HEK293 (cell line): ENCODE data around the gene PTBP2.

Experiments
- CTCF ChIA-PET: fragments of 350-600 bp; formaldehyde crosslinking; extraction: SDS; loops from one replicate; lab custom pipeline; 2021; ENCODE audit warnings: antibody characterized with exemption; lab: Yijun Ruan, JAX
- POLR2A ChIA-PET: fragments of 300-600 bp; formaldehyde crosslinking; extraction: SDS; loops from one replicate; lab custom pipeline; 2020; ENCODE audit warnings: antibody characterized with exemption, inconsistent platforms; lab: Yijun Ruan, JAX
- H3K27ac ChIP-seq: fragments of 200-500 bp; sonication (Bioruptor generic); 2 replicates; pipeline ENCODE4 v1.5.1; 2014; ENCODE audit warnings: low read depth, low read length, control low read depth, inconsistent platforms; ENCODE audit errors: extremely low read depth
- H3K36me3 ChIP-seq, 2 experiments: fragments of 200-500 bp in 1 of 2; sonication (Bioruptor generic) in 1 of 2; 1 replicate in 1 of 2; 2 replicates in 1 of 2; pipeline ENCODE4 v1.5.1; 2014 to 2017; ENCODE audit warnings: inconsistent platforms in 2 of 2, low read length in 2 of 2; ENCODE audit not compliant: control insufficient read depth in 2 of 2, insufficient read depth in 1 of 2
- H3K4me1 ChIP-seq: fragments of 200-500 bp; sonication (Bioruptor generic); 2 replicates; pipeline ENCODE4 v1.5.1; 2014; ENCODE audit warnings: mild to moderate bottlenecking, low read length, inconsistent platforms; ENCODE audit not compliant: control insufficient read depth, insufficient read depth
- H3K4me3 ChIP-seq: 2 replicates; pipeline ENCODE4 v1.5.1; 2011; ENCODE audit warnings: low read depth, mild to moderate bottlenecking, control low read depth, low read length, moderate library complexity
- H3K9me3 ChIP-seq: fragments of 200-500 bp; sonication (Bioruptor generic); 2 replicates; pipeline ENCODE4 v1.5.1; 2014; ENCODE audit warnings: low read depth, low read length, inconsistent platforms; ENCODE audit not compliant: control insufficient read depth, insufficient read depth
- MEIS1 ChIP-seq: sonication (generic); formaldehyde crosslinking; IDR thresholded peaks from 2 replicates; pipeline ENCODE4 v1.8.1; 2022; ENCODE audit warnings: missing genetic modification reagents, mild to moderate bottlenecking, borderline replicate concordance
- PRDM2 ChIP-seq: fragments of 450-650 bp; formaldehyde crosslinking; IDR thresholded peaks from 2 replicates; pipeline ENCODE4 v1.5.1; 2016; ENCODE audit warnings: missing biosample characterization, missing genetic modification characterization, borderline replicate concordance
- TCF7L2 ChIP-seq: IDR thresholded peaks from 2 replicates; pipeline ENCODE4 v1.6.1; 2011; ENCODE audit warnings: low read depth, mild to moderate bottlenecking, inconsistent platforms, low read length, moderate library complexity, borderline replicate concordance
- ZFP69B ChIP-seq: fragments of 450-650 bp; formaldehyde crosslinking; IDR thresholded peaks from 2 replicates; pipeline ENCODE4 v1.5.1; 2016; ENCODE audit warnings: missing biosample characterization, missing genetic modification characterization
- ZNF121 ChIP-seq: fragments of 450-650 bp; formaldehyde crosslinking; IDR thresholded peaks from 2 replicates; pipeline ENCODE4 v1.5.1; 2016; ENCODE audit warnings: missing biosample characterization, missing genetic modification characterization
- ZNF133 ChIP-seq: fragments of 450-650 bp; formaldehyde crosslinking; IDR thresholded peaks from 2 replicates; pipeline ENCODE4 v1.5.1; 2016; ENCODE audit warnings: missing biosample characterization, missing genetic modification characterization
- ZNF221 ChIP-seq: fragments of 450-650 bp; formaldehyde crosslinking; IDR thresholded peaks from 2 replicates; pipeline ENCODE4 v1.5.1; 2017; ENCODE audit warnings: missing biosample characterization, missing genetic modification characterization, borderline replicate concordance
- ZNF239 ChIP-seq: fragments of 450-650 bp; formaldehyde crosslinking; IDR thresholded peaks from 2 replicates; pipeline ENCODE4 v1.5.1; 2016; ENCODE audit warnings: missing biosample characterization, missing genetic modification characterization
- ZNF274 ChIP-seq, 2 experiments: fragments of 200-500 bp in 1 of 2; fragments of 450-650 bp in 1 of 2; sonication (Bioruptor generic) in 1 of 2; formaldehyde crosslinking in 1 of 2; IDR thresholded peaks; 2 replicates each; pipeline versions ENCODE4 v1.5.1 to v1.6.1; 2014 to 2016; ENCODE audit warnings: borderline replicate concordance in 1 of 2, inconsistent platforms in 1 of 2, low read length in 1 of 2, missing biosample characterization in 1 of 2, missing genetic modification characterization in 1 of 2
- ZNF341 ChIP-seq: fragments of 450-650 bp; formaldehyde crosslinking; IDR thresholded peaks from 2 replicates; pipeline ENCODE4; 2016; ENCODE audit warnings: low read depth, missing biosample characterization, missing genetic modification characterization
- ZNF449 ChIP-seq: fragments of 450-650 bp; formaldehyde crosslinking; IDR thresholded peaks from 2 replicates; pipeline ENCODE4 v1.5.1; 2017; ENCODE audit warnings: missing biosample characterization, mild to moderate bottlenecking, missing genetic modification characterization, moderate library complexity
- ZNF488 ChIP-seq: fragments of 450-650 bp; formaldehyde crosslinking; IDR thresholded peaks from 2 replicates; pipeline ENCODE4 v1.5.1; 2016; ENCODE audit warnings: missing biosample characterization, missing genetic modification characterization
- ZNF513 ChIP-seq: fragments of 450-650 bp; IDR thresholded peaks from 2 replicates; pipeline ENCODE4 v1.5.1; 2018; ENCODE audit warnings: missing biosample characterization, missing genetic modification characterization
- ZNF530 ChIP-seq: fragments of 450-650 bp; formaldehyde crosslinking; IDR thresholded peaks from 2 replicates; pipeline ENCODE4 v1.5.1; 2016; ENCODE audit warnings: low read depth, missing biosample characterization, missing genetic modification characterization
- ZNF544 ChIP-seq: fragments of 450-650 bp; formaldehyde crosslinking; IDR thresholded peaks from 2 replicates; pipeline ENCODE4 v1.5.0; 2017; ENCODE audit warnings: missing biosample characterization, missing genetic modification characterization
- ZNF624 ChIP-seq: fragments of 450-650 bp; formaldehyde crosslinking; IDR thresholded peaks from 2 replicates; pipeline ENCODE4 v1.5.1; 2017; ENCODE audit warnings: missing biosample characterization, missing genetic modification characterization
- ZNF629 ChIP-seq: fragments of 450-650 bp; formaldehyde crosslinking; IDR thresholded peaks from 2 replicates; pipeline ENCODE4 v1.5.1; 2017; ENCODE audit warnings: missing biosample characterization, missing genetic modification characterization
- ZNF692 ChIP-seq: fragments of 450-650 bp; formaldehyde crosslinking; IDR thresholded peaks from 2 replicates; pipeline ENCODE4 v1.5.1; 2016; ENCODE audit warnings: missing biosample characterization, missing genetic modification characterization
- ZNF704 ChIP-seq: fragments of 450-650 bp; formaldehyde crosslinking; IDR thresholded peaks from 2 replicates; pipeline ENCODE4 v1.5.1; 2016; ENCODE audit warnings: missing biosample characterization, missing genetic modification characterization
- ZNF777 ChIP-seq: fragments of 450-650 bp; formaldehyde crosslinking; IDR thresholded peaks from 2 replicates; pipeline ENCODE4 v1.5.1; 2017; ENCODE audit warnings: missing biosample characterization, missing genetic modification characterization, borderline replicate concordance
- ZNF830 ChIP-seq: fragments of 450-650 bp; IDR thresholded peaks from 2 replicates; pipeline ENCODE4 v1.5.0; 2018; ENCODE audit warnings: missing biosample characterization, missing genetic modification characterization, low read depth, mild to moderate bottlenecking, moderate library complexity
- ZSCAN23 ChIP-seq: fragments of 450-650 bp; formaldehyde crosslinking; IDR thresholded peaks from 2 replicates; pipeline ENCODE4 v1.5.1; 2016; ENCODE audit warnings: missing biosample characterization, missing genetic modification characterization

PTBP2 gene

GRCh38 chr1:96723936-96724335 is 2.4 kb downstream of the PTBP2 start:
- TF ChIP-seq ZNF624 (tag by site-specific recombination) (no peak), ZNF221 (tag by site-specific recombination) (no peak), ZSCAN23 (tag by site-specific recombination) (no peak)
- Histone ChIP-seq H3K4me1 (no peaks in the 10 kb centered on the region), H3K4me3 (no peak overlapping the region), H3K27ac (no peak overlapping the region), H3K36me3 (peaks cover 39 to 44% of the 10 kb centered on the region in 2 experiments), H3K9me3 (no peaks in the 10 kb centered on the region)
- ChIA-PET POLR2A (interaction anchor here (1.0 kb wide), 1 partner anchor 13 kb away, joined by 3 read pairs; no protein-coding TSS in a partner anchor), CTCF (interaction anchor here (0.6 kb wide), 2 partner anchors 128 to 1359 kb away, joined by 3 read pairs; no protein-coding TSS in a partner anchor)

- H3K4me1 ChIP-seq, result no peaks in the 10 kb centered on the region
- H3K9me3 ChIP-seq, result no peaks in the 10 kb centered on the region
- POLR2A ChIA-PET, result no interaction called here
- H3K27ac ChIP-seq, result no peak overlapping the region
- H3K36me3 ChIP-seq, result peaks cover 58 to 63% of the 10 kb centered on the region in 2 experiments
- CTCF ChIA-PET, result no interaction called here
- H3K4me3 ChIP-seq, result no peak overlapping the region
- no peak for TF ChIP-seq ZNF530
- TF ChIP-seq ZNF704 (tag by site-specific recombination), result no peak
- TF ChIP-seq ZNF692, result no peak
- no peak for TF ChIP-seq ZNF133
- TF ChIP-seq ZNF121 (tag by site-specific recombination), result no peak
- TF ChIP-seq ZNF830 (tag by site-specific recombination), result no peak
- TF ChIP-seq ZNF513, result no peak
- no peak for TF ChIP-seq ZNF239 (tag by site-specific recombination)
- no peak for TF ChIP-seq ZNF544 (tag by site-specific recombination)
- no peak for TF ChIP-seq ZNF274 (IDR thresholded peaks at IDR 0.05; ENCODE audit: low read length)
- TF ChIP-seq ZNF274 (tag by site-specific recombination; IDR thresholded peaks at IDR 0.05; ENCODE audit: borderline replicate concordance), result no peak
- no peak for TF ChIP-seq ZFP69B (tag by site-specific recombination)
- no peak for TF ChIP-seq ZNF341
- no peak for TF ChIP-seq PRDM2 (tag by site-specific recombination)
- no peak for TF ChIP-seq ZNF777 (tag by site-specific recombination)
- TF ChIP-seq ZNF488 (tag by site-specific recombination), result no peak
- no peak for TF ChIP-seq ZNF629 (tag by site-specific recombination)
- TF ChIP-seq TCF7L2, result no peak
- no peak for TF ChIP-seq MEIS1 (CRISPR knock-in tag)
- no peak for TF ChIP-seq ZNF449 (tag by site-specific recombination)
Observed at GRCh38 chr1:96727860-96728259, 6.3 kb downstream of the PTBP2 start.
